ENCODE results near the gene PPA2. TPM values are rescaled to one million over a fixed set of nuclear protein-coding genes. Genes with fewer than 3 reads are reported as not detected.

The PPA2 gene
- total RNA-seq, 1 donor from 2014 or later: 83.7 TPM

- peaks cover 5% of the 10 kb centered on the region for H3K9me3 ChIP-seq (replicated peaks)
- no peak for DNase-seq
- no peak overlapping the region for H3K4me3 ChIP-seq
- peaks cover 86% of the 10 kb centered on the region for H3K36me3 ChIP-seq
- no peak for TF ChIP-seq CTCF (IDR thresholded peaks at IDR 0.05; ENCODE audit: borderline replicate concordance)
- intact Hi-C loops (cut with micrococcal nuclease): no loop called here
- H3K27ac ChIP-seq (replicated peaks): no peak overlapping the region
- no peaks in the 10 kb centered on the region for H3K4me1 ChIP-seq
- no peaks in the 10 kb centered on the region for H3K27me3 ChIP-seq (ENCODE audit: low read depth)
These were observed 43.1 kb downstream of the PPA2 start for GRCh38 chr4:105430811-105431210.

GRCh38 chr4:105426187-105426897, 47.5 kb downstream of the PPA2 start:
- intact Hi-C loops (cut with micrococcal nuclease): no loop called here
- Histone ChIP-seq H3K36me3 (peaks cover 77% of the 10 kb centered on the region), H3K9me3 (replicated peaks) (no peaks in the 10 kb centered on the region), H3K27me3 (ENCODE audit: low read depth) (no peaks in the 10 kb centered on the region), H3K4me1 (no peaks in the 10 kb centered on the region), H3K4me3 (no peak overlapping the region), H3K27ac (replicated peaks) (no peak overlapping the region)
- DNase-seq: no peak
- no peak for TF ChIP-seq CTCF (IDR thresholded peaks at IDR 0.05; ENCODE audit: borderline replicate concordance)

- Histone ChIP-seq H3K9me3 (replicated peaks) (no peaks in the 10 kb centered on the region), H3K27me3 (ENCODE audit: low read depth) (no peaks in the 10 kb centered on the region), H3K36me3 (peaks cover 66% of the 10 kb centered on the region), H3K4me1 (no peaks in the 10 kb centered on the region), H3K27ac (replicated peaks) (no peak overlapping the region), H3K4me3 (no peak overlapping the region)
- no peak for DNase-seq
- TF ChIP-seq CTCF (IDR thresholded peaks at IDR 0.05; ENCODE audit: borderline replicate concordance): no peak
- intact Hi-C loops (cut with micrococcal nuclease): no loop called here
These were observed 51.5 kb downstream of the PPA2 start for GRCh38 chr4:105422207-105422920.

- TF ChIP-seq CTCF (IDR thresholded peaks at IDR 0.05; ENCODE audit: borderline replicate concordance): no peak
- Histone ChIP-seq H3K36me3 (peaks cover 49% of the 10 kb centered on the region), H3K4me3 (no peak overlapping the region), H3K27ac (replicated peaks) (no peak overlapping the region), H3K27me3 (ENCODE audit: low read depth) (no peaks in the 10 kb centered on the region), H3K9me3 (replicated peaks) (no peaks in the 10 kb centered on the region), H3K4me1 (no peaks in the 10 kb centered on the region)
- no peak for DNase-seq
- intact Hi-C loops (cut with micrococcal nuclease): no loop called here
These were observed 56.2 kb downstream of the PPA2 start for GRCh38 chr4:105417624-105418023.

DNA sequence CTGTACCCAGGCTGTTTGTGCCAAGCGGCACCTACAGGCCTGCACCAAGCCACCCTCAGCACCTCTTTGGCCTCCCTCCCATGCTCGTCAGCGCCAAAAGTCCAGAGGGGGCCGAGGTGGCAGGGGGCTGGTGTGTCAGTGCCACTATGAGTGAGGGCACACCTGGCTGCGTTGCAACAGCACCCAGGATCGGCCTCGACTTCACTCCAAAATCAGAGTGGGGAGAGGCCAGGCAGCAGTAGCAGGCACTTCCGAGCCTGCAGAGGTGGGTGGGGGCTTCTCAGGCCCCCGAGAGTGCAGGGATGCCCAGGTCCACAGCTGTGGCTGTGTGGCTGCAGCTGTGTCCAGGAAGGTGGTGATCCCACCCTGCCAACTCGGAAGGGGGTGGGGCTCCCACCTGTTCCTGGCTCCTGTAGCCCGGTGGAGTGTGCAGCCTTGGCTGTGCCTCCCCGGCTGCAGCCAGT, 58.5 kb downstream of the PPA2 start:
- no peak for TF ChIP-seq CTCF (IDR thresholded peaks at IDR 0.05; ENCODE audit: borderline replicate concordance)
- Histone ChIP-seq H3K9me3 (replicated peaks) (peaks cover 16% of the 10 kb centered on the region), H3K27me3 (ENCODE audit: low read depth) (no peaks in the 10 kb centered on the region), H3K4me1 (no peaks in the 10 kb centered on the region), H3K27ac (replicated peaks) (no peak overlapping the region), H3K36me3 (peaks cover 37% of the 10 kb centered on the region), H3K4me3 (no peak overlapping the region)
- DNase-seq: no peak
- intact Hi-C loops (cut with micrococcal nuclease): no loop called here
